ENCODE results near the gene OR56B4. TPM values are rescaled to one million over a fixed set of nuclear protein-coding genes. Genes with fewer than 3 reads are reported as not detected.

Gene OR56B4
- not detected in 2 replicates for polyA plus RNA-seq

GRCh38 chr11:6107384-6107783, at the start of gene OR56B4:
TSS of gene OR56B4 (plus strand) at chr11:6107684. CDS start at chr11:6107779, 95 bp downstream.

Other genes with a start within 250 kb of the OR56B4 start
- gene OR52E8, start 250.0 kb upstream of the OR56B4 start, polyA plus RNA-seq = not detected in 2 replicates
- gene OR52E4, start 227.1 kb upstream of the OR56B4 start, polyA plus RNA-seq = not detected in 2 replicates
- gene OR52E5, start 214.5 kb upstream of the OR56B4 start, polyA plus RNA-seq = not detected in 2 replicates
- gene OR56A3, start 165.4 kb upstream of the OR56B4 start, polyA plus RNA-seq = not detected in 2 replicates
- gene OR56A5, start 139.2 kb upstream of the OR56B4 start, polyA plus RNA-seq = not detected in 2 replicates
- gene OR52L1, start 120.7 kb upstream of the OR56B4 start, polyA plus RNA-seq = not detected in 2 replicates
- gene OR56A4, start 100.7 kb upstream of the OR56B4 start, polyA plus RNA-seq = not detected in 2 replicates
- gene OR56A1, start 76.9 kb upstream of the OR56B4 start, polyA plus RNA-seq = not detected in 2 replicates
- not detected in 2 replicates for gene OR52B2, start 62.6 kb downstream of the OR56B4 start, polyA plus RNA-seq
- not detected in 2 replicates for gene OR52W1, start 91.5 kb downstream of the OR56B4 start, polyA plus RNA-seq
- not detected in 2 replicates for gene C11orf42, start 97.9 kb downstream of the OR56B4 start, polyA plus RNA-seq
- 3.9 and 9.0 TPM in 2 replicates for gene FHIP1B, start 127.0 kb downstream of the OR56B4 start, polyA plus RNA-seq
- not detected in 2 replicates for gene CNGA4, start 131.4 kb downstream of the OR56B4 start, polyA plus RNA-seq
- 5.3 TPM in 1 of 2 replicates, not detected in the other for gene CCKBR, start 152.2 kb downstream of the OR56B4 start, polyA plus RNA-seq
- 0.79 and 3.7 TPM in 2 replicates for gene CAVIN3, start 212.8 kb downstream of the OR56B4 start, polyA plus RNA-seq